Tibial nerve (tissue), 4 donors: ENCODE measurements around the gene RANBP3. TPM values are rescaled to one million over a fixed set of nuclear protein-coding genes. Genes with fewer than 3 reads are reported as not detected.

Experiments
- DNase-seq, 2 donors: peaks; one replicate each; pipeline ENCODE4 v3.0.0-alpha.2; 2019; ENCODE audit warnings: low spot score in 2 of 2
- H3K27ac ChIP-seq, 4 donors: fragments of 200-600 bp; sonication (generic) in 3 of 4; one replicate each; pipeline ENCODE4 v1.5.1; 2017 to 2019; ENCODE audit warnings: mild to moderate bottlenecking in 1 of 4
- H3K27me3 ChIP-seq, 2 donors: fragments of 200-600 bp; sonication (generic) in 1 of 2; one replicate each; pipeline versions ENCODE4 v1.5.1 to v1.6.0; 2017 to 2019
- H3K36me3 ChIP-seq, 3 donors: fragments of 200-600 bp; sonication (generic); one replicate each; pipeline ENCODE4 v1.5.1; 2018 to 2019
- H3K4me1 ChIP-seq, 4 donors: fragments of 200-600 bp; sonication (generic) in 3 of 4; one replicate each; pipeline ENCODE4 v1.5.1; 2017 to 2019
- H3K4me3 ChIP-seq, 4 donors: fragments of 200-600 bp; sonication (generic) in 3 of 4; one replicate each; pipeline ENCODE4 v1.5.1; 2017 to 2019; ENCODE audit warnings: mild to moderate bottlenecking in 1 of 4, moderate library complexity in 1 of 4
- H3K9me3 ChIP-seq, 4 donors: fragments of 200-600 bp; sonication (generic) in 3 of 4; one replicate each; pipeline ENCODE4 v1.5.1; 2017 to 2019
- CTCF ChIP-seq, 5 experiments: fragments of 200-600 bp in 3 of 5; fragments of 450-650 bp in 2 of 5; sonication (generic) in 3 of 5; IDR thresholded peaks; one replicate each; pipeline ENCODE4 v1.5.1; 2016 to 2019; ENCODE audit warnings: antibody characterized with exemption in 5 of 5, mild to moderate bottlenecking in 3 of 5, moderate library complexity in 2 of 5
- EP300 ChIP-seq, 2 donors: sonication (generic); formaldehyde crosslinking; IDR thresholded peaks; one replicate each; pipeline ENCODE4 v1.6.1; 2017; ENCODE audit warnings: antibody characterized with exemption in 2 of 2, mild to moderate bottlenecking in 1 of 2
- POLR2A ChIP-seq, 2 donors: fragments of 450-650 bp; IDR thresholded peaks; one replicate each; pipeline ENCODE4 v1.6.1; 2017; ENCODE audit warnings: antibody characterized with exemption in 2 of 2, mild to moderate bottlenecking in 2 of 2, moderate library complexity in 2 of 2
- WGBS, 2 donors: methylation state at CpG; one replicate each; pipeline ENCODE4 v1.1.5; 2018; 5-methylcytosine and 5-hydroxymethylcytosine counted together
- total RNA-seq, 4 donors: library from RNA; depleted of rRNA; stranded (reverse); fragments of >200 nt; gene quantifications; one replicate each; pipeline ENCODE4 v1.1.0, GENCODE V29; 2016

RANBP3 gene
- total RNA-seq, 4 donors from 2014 or later, result 75.4 to 129 (median 95.6) TPM

- H3K36me3 ChIP-seq, result peaks cover 0 to 25% (median 0%) of the 10 kb centered on the region in 3 donors
- TF ChIP-seq POLR2A (IDR thresholded peaks at IDR 0.05) (no peak), CTCF (IDR thresholded peaks at IDR 0.05) (no peak), EP300 (IDR thresholded peaks at IDR 0.05) (no peak)
- 89 to 92% methylated on average over 11 of the region's 11 CpGs for WGBS, 2 donors
- H3K9me3 ChIP-seq, result no peaks in the 10 kb centered on the region
- no peaks in the 10 kb centered on the region for H3K27me3 ChIP-seq
- no peak overlapping the region for H3K4me3 ChIP-seq
- DNase-seq, result no peak
- no peak overlapping the region for H3K27ac ChIP-seq
- peaks cover 0 to 11% (median 5%) of the 10 kb centered on the region in 4 donors for H3K4me1 ChIP-seq
Measured at GRCh38 chr19:6017576-6017975, 39.6 kb upstream of the RANBP3 start.

- WGBS, 2 donors, result 91 to 96% methylated on average over 26 of the region's 26 CpGs
- no peak for TF ChIP-seq CTCF (IDR thresholded peaks at IDR 0.05)
- no peak for TF ChIP-seq EP300 (IDR thresholded peaks at IDR 0.05)
- no peak for TF ChIP-seq POLR2A (IDR thresholded peaks at IDR 0.05)
- H3K36me3 ChIP-seq, result peaks cover 0 to 39% (median 0%) of the 10 kb centered on the region in 3 donors
Measured at GRCh38 chr19:6015841-6016545, 38.1 kb upstream of the RANBP3 start.

GRCh38 chr19:6014551-6015135 is 36.7 kb upstream of the RANBP3 start:
- no peak for DNase-seq
- Histone ChIP-seq H3K4me1 (peaks cover 0 to 16% (median 0%) of the 10 kb centered on the region in 4 donors), H3K27ac (no peak overlapping the region), H3K9me3 (no peaks in the 10 kb centered on the region), H3K27me3 (no peaks in the 10 kb centered on the region), H3K36me3 (peaks cover 0 to 41% (median 0%) of the 10 kb centered on the region in 3 donors), H3K4me3 (no peak overlapping the region)
- 77 to 84% methylated on average over 13 of the region's 13 CpGs for whole genome bisulfite sequencing, 2 donors
- TF ChIP-seq POLR2A (IDR thresholded peaks at IDR 0.05) (no peak), CTCF (IDR thresholded peaks at IDR 0.05) (no peak), EP300 (IDR thresholded peaks at IDR 0.05) (no peak)

More at GRCh38 chr19:6015841-6016545, 38.1 kb upstream of the RANBP3 start:
- H3K9me3 ChIP-seq, result no peaks in the 10 kb centered on the region
- no peaks in the 10 kb centered on the region for H3K27me3 ChIP-seq
- H3K27ac ChIP-seq, result no peak overlapping the region
- no peak for DNase-seq
- H3K4me1 ChIP-seq, result peaks cover 0 to 15% (median 0%) of the 10 kb centered on the region in 4 donors
- no peak overlapping the region for H3K4me3 ChIP-seq

- 77 to 86% methylated on average over 18 of the region's 18 CpGs for WGBS, 2 donors
- Histone ChIP-seq H3K27me3 (no peaks in the 10 kb centered on the region), H3K36me3 (peaks cover 0 to 51% (median 0%) of the 10 kb centered on the region in 3 donors), H3K4me3 (no peak overlapping the region), H3K4me1 (peaks cover 0 to 16% (median 0%) of the 10 kb centered on the region in 4 donors), H3K27ac (no peak overlapping the region), H3K9me3 (no peaks in the 10 kb centered on the region)
- TF ChIP-seq POLR2A (IDR thresholded peaks at IDR 0.05), result no peak
- no peak for TF ChIP-seq EP300 (IDR thresholded peaks at IDR 0.05)
- TF ChIP-seq CTCF (IDR thresholded peaks at IDR 0.05), result no peak
- no peak for DNase-seq
Measured at GRCh38 chr19:6012426-6013170, 34.7 kb upstream of the RANBP3 start.
